Measurements from ENCODE around the gene TEC.

DNA sequence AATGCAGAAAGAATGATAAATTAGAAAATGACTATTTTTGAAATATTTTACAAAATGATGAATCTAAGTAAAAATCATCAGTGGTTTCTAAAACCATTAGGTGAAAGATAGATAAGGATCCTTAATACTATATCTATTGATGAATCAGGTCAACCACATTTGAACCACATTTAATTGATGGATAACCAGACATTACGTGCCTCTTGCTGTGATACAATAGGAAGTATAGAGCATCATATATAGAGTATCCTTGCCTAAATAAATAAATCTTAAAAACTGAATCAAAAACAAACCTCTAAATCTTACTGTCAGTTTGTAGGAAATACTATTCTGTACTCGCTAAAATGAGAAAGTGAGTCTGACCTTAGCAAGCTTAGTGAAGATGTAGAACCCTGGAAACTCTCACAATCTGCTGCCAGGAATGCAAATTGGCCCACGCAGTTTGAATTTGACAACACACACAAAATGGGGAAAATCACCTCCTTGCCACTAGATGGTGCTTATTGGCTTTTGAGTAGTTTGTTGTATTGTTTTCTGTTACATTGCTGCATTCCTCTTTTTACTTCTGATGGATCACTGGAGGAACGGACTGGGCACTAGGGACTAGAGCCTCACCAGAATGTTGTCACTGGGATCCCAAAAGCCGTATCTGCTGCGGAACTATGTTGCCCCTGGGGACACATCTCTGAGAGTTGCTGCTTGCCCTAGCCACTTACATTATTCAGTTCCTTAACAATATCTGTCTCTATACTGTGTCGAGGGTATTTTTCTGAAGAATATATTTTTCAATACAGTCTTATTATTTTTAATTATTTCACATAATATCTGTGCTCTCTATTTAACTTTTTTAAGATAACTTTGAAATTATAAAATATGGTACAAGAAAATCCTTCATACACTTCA lies 46.3 kb upstream of the TEC start:
- TF ChIP-seq EZH2 (IDR thresholded peaks at IDR 0.05): no peak
- no peak for TF ChIP-seq FOXP2 (optimal IDR thresholded peaks at IDR 0.05; ENCODE audit: control extremely low read depth, extremely low read length, insufficient read depth)
- no peak for TF ChIP-seq POLR2AphosphoS5 (IDR thresholded peaks at IDR 0.05; ENCODE audit: borderline replicate concordance, low read depth, low read length)
